ENCODE data around the gene PYY.
"Not testable (repeated sequence)": the region's sequence is repeated elsewhere in the genome, so short reads cannot be mapped to it uniquely, and the experiment has no call there.

PYY gene

DNA sequence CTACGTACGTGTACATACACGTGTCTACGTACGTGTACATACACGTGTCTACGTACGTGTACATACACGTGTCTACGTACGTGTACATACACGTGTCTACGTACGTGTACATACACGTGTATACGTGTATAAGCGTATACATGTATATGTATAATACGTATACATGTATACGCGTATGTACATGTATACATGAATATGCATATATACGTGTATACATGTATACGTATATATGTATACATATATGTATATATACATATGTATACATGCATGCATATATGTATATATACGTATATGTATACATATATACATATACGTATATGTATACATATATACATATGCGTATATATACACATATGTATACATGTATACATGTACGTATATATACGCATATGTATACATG is 22.2 kb upstream of the PYY start:
- H3K36me3 ChIP-seq = no peaks in the 10 kb centered on the region

DNA sequence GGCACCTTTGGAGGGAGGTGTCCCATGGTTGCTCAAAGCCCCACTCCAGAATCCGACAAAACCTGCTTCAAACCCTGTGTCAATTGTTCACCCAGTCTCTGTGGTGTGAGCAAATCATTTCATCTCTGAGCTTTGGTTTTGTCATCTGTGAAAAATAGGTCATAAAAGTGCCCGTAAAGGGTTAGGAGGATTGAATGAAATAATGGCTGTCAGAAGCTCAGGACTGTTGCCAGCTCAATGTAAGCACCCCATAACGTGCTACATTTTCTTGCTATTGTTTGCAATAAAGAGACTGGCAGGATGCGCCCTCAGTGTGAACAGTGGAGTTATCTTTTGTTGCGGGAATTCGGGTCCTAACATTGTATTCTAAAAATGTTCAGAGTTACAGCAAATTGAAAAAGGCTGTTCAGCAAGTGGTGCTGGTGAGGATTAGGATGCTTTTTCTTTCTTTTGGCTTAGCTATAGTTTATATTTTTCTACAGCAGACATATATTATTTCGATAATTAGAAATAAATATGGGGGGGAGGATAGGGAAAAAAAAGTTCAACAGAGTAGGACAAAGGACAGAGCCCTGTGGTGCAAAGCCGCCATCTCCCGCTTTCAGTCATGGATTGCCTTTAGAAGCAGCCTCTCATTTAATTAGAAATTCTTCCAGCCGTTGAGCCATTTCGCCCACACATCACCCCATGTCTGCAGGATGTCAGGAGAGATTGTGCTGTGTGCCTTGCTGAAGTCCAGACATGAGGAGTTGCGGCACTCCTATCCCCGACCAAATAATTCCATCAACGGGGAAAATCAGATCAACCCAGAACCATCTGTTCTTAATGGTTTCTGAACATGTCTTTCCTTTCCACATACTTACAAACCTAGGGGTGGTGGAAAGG is 20.9 kb upstream of the PYY start:
- Histone ChIP-seq H3K27ac (peak overlapping the region; percentile 4), H3K9me3 (ENCODE audit: severe bottlenecking) (no peaks in the 10 kb centered on the region), H3K36me3 (no peaks in the 10 kb centered on the region), H3K4me3 (ENCODE audit: low read depth, low read length) (no peak overlapping the region), H3K27me3 (ENCODE audit: insufficient read depth, low read depth, severe bottlenecking) (no peaks in the 10 kb centered on the region)
- DNase-seq = peak; percentile 35
- TF ChIP-seq, protein P1, sequence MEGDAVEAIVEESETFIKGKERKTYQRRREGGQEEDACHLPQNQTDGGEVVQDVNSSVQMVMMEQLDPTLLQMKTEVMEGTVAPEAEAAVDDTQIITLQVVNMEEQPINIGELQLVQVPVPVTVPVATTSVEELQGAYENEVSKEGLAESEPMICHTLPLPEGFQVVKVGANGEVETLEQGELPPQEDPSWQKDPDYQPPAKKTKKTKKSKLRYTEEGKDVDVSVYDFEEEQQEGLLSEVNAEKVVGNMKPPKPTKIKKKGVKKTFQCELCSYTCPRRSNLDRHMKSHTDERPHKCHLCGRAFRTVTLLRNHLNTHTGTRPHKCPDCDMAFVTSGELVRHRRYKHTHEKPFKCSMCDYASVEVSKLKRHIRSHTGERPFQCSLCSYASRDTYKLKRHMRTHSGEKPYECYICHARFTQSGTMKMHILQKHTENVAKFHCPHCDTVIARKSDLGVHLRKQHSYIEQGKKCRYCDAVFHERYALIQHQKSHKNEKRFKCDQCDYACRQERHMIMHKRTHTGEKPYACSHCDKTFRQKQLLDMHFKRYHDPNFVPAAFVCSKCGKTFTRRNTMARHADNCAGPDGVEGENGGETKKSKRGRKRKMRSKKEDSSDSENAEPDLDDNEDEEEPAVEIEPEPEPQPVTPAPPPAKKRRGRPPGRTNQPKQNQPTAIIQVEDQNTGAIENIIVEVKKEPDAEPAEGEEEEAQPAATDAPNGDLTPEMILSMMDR (IDR thresholded peaks at IDR 0.05; ENCODE audit: low read depth, low read length) = no peak

More for the DNA sequence above, 22.2 kb upstream of the PYY start:
- Histone ChIP-seq H3K27ac (no peak overlapping the region), H3K9me3 (ENCODE audit: severe bottlenecking) (no peaks in the 10 kb centered on the region), H3K27me3 (ENCODE audit: insufficient read depth, low read depth, severe bottlenecking) (no peaks in the 10 kb centered on the region), H3K4me3 (ENCODE audit: low read depth, low read length) (no peak overlapping the region)
- DNase-seq = no peak
- TF ChIP-seq, protein P1 (IDR thresholded peaks at IDR 0.05; ENCODE audit: low read depth, low read length) = no peak

DNA sequence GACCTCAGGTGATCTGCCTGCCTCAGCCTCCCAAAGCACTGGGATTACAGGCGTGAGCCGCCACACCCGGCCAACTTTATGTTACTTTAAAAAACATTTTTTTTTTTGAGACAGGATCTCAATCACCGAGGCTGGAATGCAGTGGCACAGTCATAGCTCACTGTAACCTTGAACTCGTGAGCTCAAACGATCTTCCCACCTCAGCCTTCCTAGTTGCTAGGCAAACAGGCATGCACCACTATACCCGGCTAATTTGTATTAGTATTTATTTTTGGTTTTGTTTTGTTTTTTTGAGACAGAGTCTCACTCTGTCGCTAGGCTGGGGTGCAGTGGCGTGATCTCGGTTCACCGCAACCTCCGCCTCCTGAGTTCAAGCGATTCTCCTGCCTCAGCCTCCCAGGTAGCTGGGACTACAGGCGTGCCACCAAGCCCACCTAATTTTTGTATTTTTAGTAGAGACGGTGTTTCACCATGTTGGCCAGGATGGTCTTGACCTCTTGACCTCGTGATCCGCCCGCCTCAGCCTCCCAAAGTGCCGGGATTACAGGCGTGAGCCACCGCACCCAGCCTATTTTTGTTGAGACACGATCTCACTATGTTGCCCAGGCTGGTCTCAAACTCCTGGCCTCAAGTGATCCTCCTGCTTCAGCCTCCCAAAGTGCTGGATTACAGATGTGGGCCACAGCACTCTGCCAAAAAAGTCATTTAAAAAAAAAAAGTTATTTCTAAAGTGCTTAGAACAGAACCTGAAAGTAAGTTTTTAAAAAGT is 18.9 kb upstream of the PYY start:
- H3K27ac ChIP-seq; H3K4me3 ChIP-seq (ENCODE audit: low read depth, low read length); H3K36me3 ChIP-seq; H3K9me3 ChIP-seq (ENCODE audit: severe bottlenecking); H3K27me3 ChIP-seq (ENCODE audit: insufficient read depth, low read depth, severe bottlenecking); DNase-seq: not testable (repeated sequence)

DNA sequence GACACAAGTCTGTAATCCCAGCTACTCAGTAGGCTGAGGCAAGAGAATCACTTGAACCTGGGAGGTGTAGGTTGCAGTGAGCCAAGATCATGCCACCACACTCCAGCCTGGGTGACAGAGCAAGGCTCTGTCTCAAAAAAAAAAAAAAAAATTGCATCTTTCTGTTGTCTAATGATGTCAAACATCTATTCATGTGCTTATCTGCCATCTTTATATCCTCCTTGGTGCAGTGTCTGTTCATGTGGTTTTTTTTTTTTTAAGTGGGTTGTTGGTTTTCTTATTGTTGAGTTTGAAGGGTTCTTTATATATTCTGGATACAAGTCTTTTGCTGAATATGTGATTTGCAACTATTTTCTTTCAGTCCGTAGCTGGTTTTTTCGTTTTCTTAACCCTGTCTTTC is 17.7 kb upstream of the PYY start:
- DNase-seq; H3K27me3 ChIP-seq (ENCODE audit: insufficient read depth, low read depth, severe bottlenecking); H3K27ac ChIP-seq; H3K36me3 ChIP-seq; H3K9me3 ChIP-seq (ENCODE audit: severe bottlenecking); H3K4me3 ChIP-seq (ENCODE audit: low read depth, low read length): not testable (repeated sequence)

DNA sequence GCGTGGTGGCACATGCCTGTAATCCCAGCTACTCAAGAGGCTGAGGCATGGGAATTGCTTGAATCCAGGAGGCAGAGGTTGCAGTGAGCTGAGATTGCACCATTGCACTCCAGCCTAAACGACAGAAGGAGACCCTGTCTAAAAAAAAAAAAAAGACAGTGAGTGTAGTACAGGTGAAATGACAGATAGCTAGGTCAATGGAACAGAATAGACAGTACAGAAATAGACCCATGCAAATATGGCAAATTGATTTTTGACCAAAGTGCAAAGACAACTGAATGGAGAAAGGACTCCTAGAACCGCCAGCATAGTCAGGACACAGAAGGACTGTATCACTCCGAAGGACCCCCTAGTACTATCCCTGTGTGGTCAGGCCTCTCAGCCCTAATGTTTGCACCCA is 16.6 kb upstream of the PYY start:
- H3K27me3 ChIP-seq (ENCODE audit: insufficient read depth, low read depth, severe bottlenecking) = no peaks in the 10 kb centered on the region
- DNase-seq = no peak
- peaks cover 2% of the 10 kb centered on the region for H3K9me3 ChIP-seq (ENCODE audit: severe bottlenecking)

DNA sequence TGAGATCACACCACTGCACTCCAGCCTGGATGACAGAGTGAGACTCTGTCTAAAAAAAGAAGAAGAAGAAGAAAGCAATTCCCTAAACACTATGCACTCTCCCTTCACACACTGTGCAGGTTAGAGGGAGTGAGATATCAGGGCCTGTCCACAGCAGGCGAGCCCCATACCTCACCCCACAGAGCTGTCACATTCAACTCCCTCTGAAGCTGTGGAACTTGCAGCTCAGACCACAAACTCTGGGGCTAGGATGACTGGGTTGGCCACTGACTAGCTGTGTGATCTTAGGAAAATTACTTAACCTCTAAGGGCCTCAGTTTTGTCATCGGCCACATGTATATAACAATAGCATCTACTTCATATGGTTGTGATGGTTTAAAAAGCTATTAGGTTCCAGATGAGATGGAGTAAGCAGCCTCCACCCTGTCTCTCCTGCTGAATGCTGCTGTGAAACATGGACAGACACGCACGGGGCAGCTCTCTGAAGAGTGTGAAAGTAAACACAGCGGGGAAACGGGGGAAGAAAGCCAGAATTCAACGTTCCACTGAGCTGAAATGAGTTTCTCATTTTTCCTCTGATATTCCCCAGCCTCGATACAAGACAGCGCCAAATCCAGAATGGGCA is 13.6 kb upstream of the PYY start:
- no peaks in the 10 kb centered on the region for H3K27me3 ChIP-seq (ENCODE audit: insufficient read depth, low read depth, severe bottlenecking)
- TF ChIP-seq, protein P1 (IDR thresholded peaks at IDR 0.05; ENCODE audit: low read depth, low read length) = no peak

More for the DNA sequence above, 16.6 kb upstream of the PYY start:
- TF ChIP-seq, protein P1 (IDR thresholded peaks at IDR 0.05; ENCODE audit: low read depth, low read length) = no peak
- Histone ChIP-seq H3K36me3 (no peaks in the 10 kb centered on the region), H3K4me3 (ENCODE audit: low read depth, low read length) (no peak overlapping the region), H3K27ac (no peak overlapping the region)

More for the DNA sequence above, 13.6 kb upstream of the PYY start:
- no peaks in the 10 kb centered on the region for H3K36me3 ChIP-seq
- H3K27ac ChIP-seq = no peak overlapping the region
- no peak for DNase-seq
- no peak overlapping the region for H3K4me3 ChIP-seq (ENCODE audit: low read depth, low read length)
- peaks cover 2% of the 10 kb centered on the region for H3K9me3 ChIP-seq (ENCODE audit: severe bottlenecking)
